Testis (tissue), 2 donors: Measurements from ENCODE around the gene KCNAB2.

Experiments
- POLR2A ChIP-seq: fragments of 450-650 bp; IDR thresholded peaks from one replicate; pipeline ENCODE4 v1.6.1; 2017; ENCODE audit warnings: antibody characterized with exemption, mild to moderate bottlenecking, moderate library complexity
- TF ChIP-seq, protein P1 (sequence below), 3 experiments: fragments of 450-650 bp in 2 of 3; fragments of 200-600 bp in 1 of 3; sonication (generic) in 1 of 3; IDR thresholded peaks; one replicate each; pipeline ENCODE4 v1.5.1; 2016 to 2019; ENCODE audit warnings: antibody characterized with exemption in 3 of 3, mild to moderate bottlenecking in 2 of 3, moderate library complexity in 1 of 3

DNA sequence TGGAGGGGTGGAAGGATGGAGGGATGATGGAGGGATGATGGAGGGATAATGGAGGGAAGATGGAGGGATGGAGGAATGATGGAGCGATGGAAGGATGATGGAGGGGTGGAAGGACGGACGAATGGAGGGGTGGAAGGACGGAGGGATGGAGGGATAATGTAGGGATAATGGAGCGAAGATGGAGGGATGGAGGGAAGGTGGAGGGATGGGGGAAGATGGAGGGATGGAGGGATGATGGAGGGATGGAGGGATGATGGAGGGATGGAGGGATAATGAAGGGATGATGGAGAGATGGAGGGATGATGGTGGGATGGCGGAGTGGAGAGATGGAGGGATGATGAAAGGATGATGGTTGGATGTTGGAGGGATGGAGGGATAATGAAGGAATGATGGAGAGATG is 61.3 kb downstream of the KCNAB2 start:
- TF ChIP-seq, protein P1, sequence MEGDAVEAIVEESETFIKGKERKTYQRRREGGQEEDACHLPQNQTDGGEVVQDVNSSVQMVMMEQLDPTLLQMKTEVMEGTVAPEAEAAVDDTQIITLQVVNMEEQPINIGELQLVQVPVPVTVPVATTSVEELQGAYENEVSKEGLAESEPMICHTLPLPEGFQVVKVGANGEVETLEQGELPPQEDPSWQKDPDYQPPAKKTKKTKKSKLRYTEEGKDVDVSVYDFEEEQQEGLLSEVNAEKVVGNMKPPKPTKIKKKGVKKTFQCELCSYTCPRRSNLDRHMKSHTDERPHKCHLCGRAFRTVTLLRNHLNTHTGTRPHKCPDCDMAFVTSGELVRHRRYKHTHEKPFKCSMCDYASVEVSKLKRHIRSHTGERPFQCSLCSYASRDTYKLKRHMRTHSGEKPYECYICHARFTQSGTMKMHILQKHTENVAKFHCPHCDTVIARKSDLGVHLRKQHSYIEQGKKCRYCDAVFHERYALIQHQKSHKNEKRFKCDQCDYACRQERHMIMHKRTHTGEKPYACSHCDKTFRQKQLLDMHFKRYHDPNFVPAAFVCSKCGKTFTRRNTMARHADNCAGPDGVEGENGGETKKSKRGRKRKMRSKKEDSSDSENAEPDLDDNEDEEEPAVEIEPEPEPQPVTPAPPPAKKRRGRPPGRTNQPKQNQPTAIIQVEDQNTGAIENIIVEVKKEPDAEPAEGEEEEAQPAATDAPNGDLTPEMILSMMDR (IDR thresholded peaks at IDR 0.05): no peak
- TF ChIP-seq POLR2A: no peak
